GM19438 (cell line): Measurements from ENCODE around the gene RNF31.

Experiments
- ATAC-seq: cut with Tn5 transposase; IDR thresholded peaks from one replicate; pipeline ENCODE4 v1.9.1; 2021; ENCODE audit warnings: low read depth; ENCODE audit not compliant: unreplicated experiment

The RNF31 gene

GRCh38 chr14:24136684-24137528 lies 10.4 kb upstream of the RNF31 start:
- ATAC-seq, result no peak

GRCh38 chr14:24137529-24138395 lies 9.5 kb upstream of the RNF31 start:
- ATAC-seq, result no peak

- no peak for ATAC-seq
Measured at GRCh38 chr14:24138396-24139271, 8.7 kb upstream of the RNF31 start.

- ATAC-seq, result no peak
Measured at GRCh38 chr14:24139272-24139934, 7.9 kb upstream of the RNF31 start.

- ATAC-seq, result peak; percentile 87
Measured at GRCh38 chr14:24141097-24141880, 6.0 kb upstream of the RNF31 start, which contains the start of gene EMC9. TSS of gene EMC9 (minus strand) at chr14:24141591. CDS start at chr14:24141304, 287 bp downstream.

GRCh38 chr14:24143511-24143910 lies 3.8 kb upstream of the RNF31 start:
- ATAC-seq, result no peak

- ATAC-seq, result no peak
Measured at GRCh38 chr14:24144451-24144850, 2.8 kb upstream of the RNF31 start.

- ATAC-seq, result no peak
Measured at GRCh38 chr14:24145219-24145618, 2.1 kb upstream of the RNF31 start.

GRCh38 chr14:24145690-24146452 lies 1.4 kb upstream of the RNF31 start:
- no peak for ATAC-seq

GRCh38 chr14:24146453-24146977 lies 783 bp upstream of the RNF31 start, which contains the start of gene PSME2:
TSS of gene PSME2 (minus strand) at chr14:24146610. CDS start at chr14:24146581, 29 bp downstream.
- peak; percentile 59 for ATAC-seq

- no peak for ATAC-seq
Measured at GRCh38 chr14:24147761-24148428, 597 bp downstream of the RNF31 start.

- no peak for ATAC-seq
Measured at GRCh38 chr14:24149302-24149969, 2.1 kb downstream of the RNF31 start.

GRCh38 chr14:24150061-24150460 lies 2.8 kb downstream of the RNF31 start:
- no peak for ATAC-seq

- ATAC-seq, result no peak
Measured at GRCh38 chr14:24150567-24150966, 3.3 kb downstream of the RNF31 start.

GRCh38 chr14:24150993-24151392 lies 3.7 kb downstream of the RNF31 start:
- ATAC-seq, result no peak

- no peak for ATAC-seq
Measured at GRCh38 chr14:24151404-24152080, 4.2 kb downstream of the RNF31 start.
